GM12878 (cell line): ENCODE measurements around the gene GPR68. TPM values are rescaled to one million over a fixed set of nuclear protein-coding genes. Genes with fewer than 3 reads are reported as not detected.

Experiments
- ATF3 ChIP-seq: IDR thresholded peaks from 2 replicates; pipeline ENCODE4 v1.6.1; 2011; ENCODE audit warnings: low read depth, mild to moderate bottlenecking, low read length, moderate library complexity, borderline replicate concordance; ENCODE audit errors: extremely low read depth
- BCL3 ChIP-seq: IDR thresholded peaks from 2 replicates; pipeline ENCODE4 v1.6.1; 2011; ENCODE audit warnings: borderline replicate concordance, low read depth, mild to moderate bottlenecking, moderate library complexity, low read length; ENCODE audit not compliant: insufficient read depth, poor library complexity, severe bottlenecking
- CBX3 ChIP-seq: fragments of 200-600 bp; sonication (generic); IDR thresholded peaks from 2 replicates; pipeline ENCODE4 v1.6.1; 2016; ENCODE audit warnings: low read depth, borderline replicate concordance
- CHD1 ChIP-seq: IDR thresholded peaks from 2 replicates; pipeline ENCODE4 v1.6.1; 2012; ENCODE audit warnings: low read depth, low read length, improper control_type of control experiment
- DPF2 ChIP-seq: fragments of 450-650 bp; IDR thresholded peaks from 2 replicates; pipeline ENCODE4 v1.6.1; 2017; ENCODE audit warnings: mild to moderate bottlenecking
- ETV6 ChIP-seq, 2 experiments: fragments of 450-650 bp in 1 of 2; IDR thresholded peaks in 1 of 2; conservative IDR thresholded peaks in 1 of 2; 2 replicates each; pipeline ENCODE4 v1.6.1; 2014; ENCODE audit warnings: antibody characterized with exemption in 1 of 2, borderline replicate concordance in 1 of 2, low read depth in 1 of 2, mild to moderate bottlenecking in 1 of 2, moderate library complexity in 1 of 2
- HDGF ChIP-seq: fragments of 450-650 bp; IDR thresholded peaks from 2 replicates; pipeline ENCODE4 v1.6.1; 2016; ENCODE audit warnings: antibody characterized with exemption
- IRF4 ChIP-seq: IDR thresholded peaks from 2 replicates; pipeline ENCODE4 v1.6.1; 2011; ENCODE audit warnings: low read depth, low read length
- KLF5 ChIP-seq: fragments of 450-650 bp; IDR thresholded peaks from 2 replicates; pipeline ENCODE4 v1.6.1; 2014; ENCODE audit warnings: mild to moderate bottlenecking; ENCODE audit not compliant: partially characterized antibody
- MXI1 ChIP-seq: fragments of 150-350 bp; IDR thresholded peaks from 2 replicates; pipeline ENCODE4 v1.6.1; 2011; ENCODE audit warnings: low read depth, mild to moderate bottlenecking, inconsistent platforms, low read length, improper control_type of control experiment
- POLR2AphosphoS5 ChIP-seq: IDR thresholded peaks from 2 replicates; pipeline ENCODE4 v1.6.1; 2011; ENCODE audit warnings: mild to moderate bottlenecking, low read length, inconsistent platforms
- RB1 ChIP-seq: fragments of 450-650 bp; formaldehyde crosslinking; IDR thresholded peaks from 2 replicates; pipeline ENCODE4 v1.6.1; 2017; ENCODE audit warnings: mild to moderate bottlenecking, borderline replicate concordance
- RELA ChIP-seq: fragments of 450-650 bp; IDR thresholded peaks from 2 replicates; pipeline ENCODE4 v1.8.0; 2014; ENCODE audit warnings: borderline replicate concordance; ENCODE audit not compliant: partially characterized antibody
- RELB ChIP-seq: fragments of 450-650 bp; IDR thresholded peaks from 2 replicates; pipeline ENCODE4 v1.6.1; 2017; ENCODE audit warnings: low read depth, mild to moderate bottlenecking, moderate library complexity
- SMAD1 ChIP-seq: fragments of 450-650 bp; IDR thresholded peaks from 2 replicates; pipeline ENCODE4 v1.6.1; 2018; ENCODE audit warnings: mild to moderate bottlenecking, low read depth; ENCODE audit not compliant: partially characterized antibody
- SMARCA5 ChIP-seq: fragments of 450-650 bp; IDR thresholded peaks from 2 replicates; pipeline ENCODE4 v1.6.1; 2017; ENCODE audit warnings: mild to moderate bottlenecking
- TCF7 ChIP-seq: IDR thresholded peaks from 2 replicates; pipeline ENCODE4 v1.6.1; 2014; ENCODE audit warnings: antibody characterized with exemption, borderline replicate concordance
- ZBED1 ChIP-seq: IDR thresholded peaks from 2 replicates; pipeline ENCODE4 v1.6.1; 2016; ENCODE audit warnings: borderline replicate concordance
- ZBTB33 ChIP-seq: fragments of 450-650 bp; IDR thresholded peaks from 2 replicates; pipeline ENCODE4 v1.6.1; 2017; ENCODE audit warnings: mild to moderate bottlenecking
- ZBTB4 ChIP-seq: fragments of 450-650 bp; formaldehyde crosslinking; IDR thresholded peaks from 2 replicates; pipeline ENCODE4 v1.4.0; 2022; ENCODE audit warnings: mild to moderate bottlenecking, moderate library complexity
- ZNF217 ChIP-seq: fragments of 450-650 bp; IDR thresholded peaks from 2 replicates; pipeline ENCODE4 v1.6.1; 2017; ENCODE audit warnings: antibody characterized with exemption, mild to moderate bottlenecking
- ZNF274 ChIP-seq: IDR thresholded peaks from one replicate; pipeline ENCODE4 v1.8.0; 2011; ENCODE audit not compliant: insufficient read length, insufficient read depth
- polyA plus RNA-seq, 11 experiments: library from polyadenylated mRNA; depleted of rRNA in 4 of 11; unstranded in 6 of 11; stranded (reverse) in 5 of 11; fragments of >200 nt; fragmentation: Nextera tagmentation in 4 of 11; fragmentation: Illumina TruSeq in 1 of 11; extraction: Ambion mirVana in 4 of 11; extraction: Trizol in 1 of 11; gene quantifications; 1 replicate in 1 of 11; 2 replicates in 10 of 11; pipeline versions ENCODE4 v1.2.1 to v1.2.3, GENCODE V29; 2011 to 2016; ENCODE audit warnings: inconsistent platforms in 2 of 11, missing spikeins in 2 of 11, low read depth in 1 of 11
- total RNA-seq, 4 experiments: library from RNA; depleted of rRNA in 3 of 4; stranded (reverse); fragments of >200 nt in 3 of 4; fragmentation: Illumina TruSeq in 1 of 4; extraction: Trizol in 1 of 4; gene quantifications; 2 replicates each; pipeline versions ENCODE4 v1.2.1 to v1.2.3, GENCODE V29; 2013 to 2021

Gene GPR68
- total and polyA plus RNA-seq, 10 of the 15 experiments (the other 5 are each of a cell fraction or from before 2014, with no cell fraction given): 0.06 to 3.4 (median 1.8) TPM

- TF ChIP-seq DPF2: peak; percentile 84; the same call in 1 of the 2 replicates
- no peak for TF ChIP-seq CHD1
- TF ChIP-seq ZBTB33: no peak
- no peak for TF ChIP-seq ATF3
- 0 out of 2 replicates have a peak, but pooled peaks have one; percentile 35 for TF ChIP-seq MXI1
- no peak for TF ChIP-seq CBX3
- TF ChIP-seq RB1: no peak
- peak; percentile 32; the same call in 1 of the 2 replicates for TF ChIP-seq HDGF
- TF ChIP-seq BCL3: peak; percentile 89
- TF ChIP-seq KLF5: no peak
- peak; percentile 65; the same call in 1 of the 2 replicates for TF ChIP-seq IRF4
- peak; percentile 57 for TF ChIP-seq POLR2AphosphoS5
- TF ChIP-seq RELA: no peak
- TF ChIP-seq ZBTB4 (CRISPR knock-in tag): peak; percentile 54; the same call in 1 of the 2 replicates
- TF ChIP-seq ETV6 (conservative IDR thresholded peaks at IDR 0.05 in 1 of 2, IDR thresholded peaks at IDR 0.05 in 1 of 2; ENCODE audit: borderline replicate concordance in 1 of 2, low read depth in 1 of 2): peak in 1 of 2 experiments; percentile 98; a peak in 2 of 4 replicates
- no peak for TF ChIP-seq ZNF217
- TF ChIP-seq RELB: peak; percentile 74
- TF ChIP-seq ZBED1: peak; percentile 93; the same call in 1 of the 2 replicates
- TF ChIP-seq TCF7: no peak
- no peak for TF ChIP-seq ZNF274
- peak; percentile 39 for TF ChIP-seq SMAD1
- TF ChIP-seq SMARCA5: no peak
These were observed 14.7 kb downstream of the GPR68 start (continued) for GRCh38 chr14:91229743-91230200.
